RWPE2 (cell line): ENCODE data around the gene GCSH.
A peak's percentile ranks its signal among the peaks of the same experiment; 100 is the strongest.

Experiments used
- ATAC-seq: fragments of 200-7000 bp; cut with Tn5 transposase; 3 replicates; pipeline ENCODE4 v1.9.1; 2021; ENCODE audit warnings: low read depth
- DNase-seq: peaks from one replicate; pipeline ENCODE4 v3.0.0-alpha.2; 2020; ENCODE audit warnings: low spot score
- H3K27ac ChIP-seq: fragments of 450-650 bp; 2 replicates; pipeline ENCODE4 v1.5.1; 2017; ENCODE audit warnings: mild to moderate bottlenecking; ENCODE audit not compliant: poor library complexity, severe bottlenecking
- H3K27me3 ChIP-seq: fragments of 250-450 bp; sonication (Bioruptor Pico); 2 replicates; pipeline ENCODE4 v1.5.1; 2021; ENCODE audit warnings: mild to moderate bottlenecking, moderate library complexity; ENCODE audit not compliant: insufficient read depth, poor library complexity, severe bottlenecking
- H3K36me3 ChIP-seq: fragments of 250-450 bp; sonication (Bioruptor Pico); 2 replicates; pipeline ENCODE4 v1.5.1; 2020; ENCODE audit warnings: low read depth, mild to moderate bottlenecking, moderate library complexity
- H3K4me1 ChIP-seq: fragments of 250-450 bp; sonication (Bioruptor Pico); 2 replicates; pipeline ENCODE4 v1.5.1; 2021; ENCODE audit warnings: mild to moderate bottlenecking, moderate library complexity; ENCODE audit not compliant: insufficient read depth, poor library complexity, severe bottlenecking
- H3K4me3 ChIP-seq: fragments of 250-450 bp; sonication (Bioruptor Pico); 2 replicates; pipeline ENCODE4 v1.5.1; 2021; ENCODE audit warnings: mild to moderate bottlenecking, moderate library complexity; ENCODE audit not compliant: severe bottlenecking
- H3K9me3 ChIP-seq: fragments of 250-450 bp; sonication (Bioruptor Pico); 2 replicates; pipeline ENCODE4 v1.5.1; 2021; ENCODE audit warnings: mild to moderate bottlenecking, moderate library complexity; ENCODE audit not compliant: severe bottlenecking
- TF ChIP-seq, protein P1 (sequence below): fragments of 450-650 bp; IDR thresholded peaks from one replicate; pipeline ENCODE4 v1.5.1; 2017; ENCODE audit warnings: mild to moderate bottlenecking, moderate library complexity; ENCODE audit not compliant: poor library complexity, severe bottlenecking

Gene GCSH

DNA sequence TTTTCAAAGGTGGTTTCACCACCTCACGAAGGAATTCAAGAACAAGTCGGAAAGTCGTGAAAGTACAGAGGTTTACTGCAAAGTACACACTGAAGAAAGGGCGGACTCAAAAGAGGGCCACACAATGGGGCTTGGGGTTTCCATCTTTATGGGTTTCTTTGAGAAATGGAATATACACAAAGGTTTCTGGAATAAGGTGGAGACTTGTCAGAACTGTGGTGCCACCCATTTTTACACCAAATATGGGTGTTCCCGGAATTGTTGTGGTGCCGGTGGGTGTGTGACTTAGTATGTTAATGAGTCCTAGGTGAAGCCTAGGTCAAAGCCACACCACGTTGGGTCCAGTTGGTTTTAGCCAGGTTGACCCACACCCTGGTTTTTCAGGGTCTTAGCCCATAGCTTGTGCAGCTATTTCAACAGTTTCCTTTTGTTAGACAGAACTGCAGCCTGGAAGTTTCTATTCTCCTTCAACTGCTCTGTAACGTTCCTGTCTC, 567 bp upstream of the GCSH start:
- Histone ChIP-seq H3K4me1 (peaks cover 18% of the 10 kb centered on the region), H3K27ac (peak overlapping the region; percentile 15), H3K9me3 (no peaks in the 10 kb centered on the region), H3K36me3 (peaks cover 22% of the 10 kb centered on the region), H3K4me3 (peak overlapping the region; percentile 94), H3K27me3 (no peaks in the 10 kb centered on the region)
- TF ChIP-seq, protein P1, sequence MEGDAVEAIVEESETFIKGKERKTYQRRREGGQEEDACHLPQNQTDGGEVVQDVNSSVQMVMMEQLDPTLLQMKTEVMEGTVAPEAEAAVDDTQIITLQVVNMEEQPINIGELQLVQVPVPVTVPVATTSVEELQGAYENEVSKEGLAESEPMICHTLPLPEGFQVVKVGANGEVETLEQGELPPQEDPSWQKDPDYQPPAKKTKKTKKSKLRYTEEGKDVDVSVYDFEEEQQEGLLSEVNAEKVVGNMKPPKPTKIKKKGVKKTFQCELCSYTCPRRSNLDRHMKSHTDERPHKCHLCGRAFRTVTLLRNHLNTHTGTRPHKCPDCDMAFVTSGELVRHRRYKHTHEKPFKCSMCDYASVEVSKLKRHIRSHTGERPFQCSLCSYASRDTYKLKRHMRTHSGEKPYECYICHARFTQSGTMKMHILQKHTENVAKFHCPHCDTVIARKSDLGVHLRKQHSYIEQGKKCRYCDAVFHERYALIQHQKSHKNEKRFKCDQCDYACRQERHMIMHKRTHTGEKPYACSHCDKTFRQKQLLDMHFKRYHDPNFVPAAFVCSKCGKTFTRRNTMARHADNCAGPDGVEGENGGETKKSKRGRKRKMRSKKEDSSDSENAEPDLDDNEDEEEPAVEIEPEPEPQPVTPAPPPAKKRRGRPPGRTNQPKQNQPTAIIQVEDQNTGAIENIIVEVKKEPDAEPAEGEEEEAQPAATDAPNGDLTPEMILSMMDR = no peak
- ATAC-seq (no peak), DNase-seq (no peak)

DNA sequence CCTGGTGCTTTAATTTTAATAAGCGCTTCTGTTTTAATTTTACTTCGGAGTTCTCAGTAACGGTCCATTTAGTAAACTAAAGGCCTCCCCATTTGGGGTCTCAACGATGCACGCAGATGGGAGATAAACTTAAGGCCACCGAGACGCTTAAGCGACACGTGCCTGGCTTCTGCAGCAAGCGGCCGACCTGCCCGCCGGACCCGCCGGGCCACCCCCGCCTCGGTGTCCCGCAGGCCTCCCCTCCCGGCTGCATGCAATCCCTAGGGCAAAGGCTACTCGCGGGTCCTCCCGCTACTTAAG, 592 bp downstream of the GCSH start:
- H3K36me3 ChIP-seq = peaks cover 33% of the 10 kb centered on the region
- ATAC-seq (peak; percentile 11), DNase-seq (no peak)
- peaks cover 18% of the 10 kb centered on the region for H3K4me1 ChIP-seq
- TF ChIP-seq, protein P1 = no peak
- H3K4me3 ChIP-seq = peak overlapping the region; percentile 94
- H3K9me3 ChIP-seq = no peaks in the 10 kb centered on the region
- H3K27me3 ChIP-seq = no peaks in the 10 kb centered on the region
- peak overlapping the region; percentile 38 for H3K27ac ChIP-seq

DNA sequence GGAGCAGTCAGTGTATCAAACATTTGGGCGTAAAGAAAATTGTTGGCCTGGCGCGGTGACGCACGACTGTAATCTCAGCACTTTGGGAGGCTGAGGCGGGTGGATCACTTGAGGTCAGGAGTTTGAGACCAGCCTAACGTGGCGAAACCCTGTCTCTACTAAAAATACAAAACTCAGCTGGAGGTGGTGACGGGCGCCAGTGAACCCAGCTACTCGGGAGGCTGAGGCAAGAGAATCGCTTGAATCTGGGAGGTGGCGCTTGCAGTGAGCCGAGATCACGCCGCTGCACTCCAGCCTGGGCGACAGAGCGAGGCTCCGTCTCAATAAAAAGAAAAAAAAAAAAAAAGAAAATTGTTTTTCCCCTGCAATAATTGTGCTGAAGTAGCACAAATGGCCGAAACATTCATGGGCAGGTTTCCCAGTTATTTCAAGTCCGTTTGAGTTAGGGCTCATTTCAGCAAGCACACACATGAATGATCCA, 1.4 kb downstream of the GCSH start:
- H3K4me3 ChIP-seq = peak overlapping the region; percentile 94
- H3K9me3 ChIP-seq = no peaks in the 10 kb centered on the region
- no peak for ATAC-seq
- TF ChIP-seq, protein P1 = no peak
- DNase-seq = no peak
- no peaks in the 10 kb centered on the region for H3K27me3 ChIP-seq
- H3K4me1 ChIP-seq = peaks cover 18% of the 10 kb centered on the region
- H3K36me3 ChIP-seq = peaks cover 41% of the 10 kb centered on the region
- no peak overlapping the region for H3K27ac ChIP-seq

DNA sequence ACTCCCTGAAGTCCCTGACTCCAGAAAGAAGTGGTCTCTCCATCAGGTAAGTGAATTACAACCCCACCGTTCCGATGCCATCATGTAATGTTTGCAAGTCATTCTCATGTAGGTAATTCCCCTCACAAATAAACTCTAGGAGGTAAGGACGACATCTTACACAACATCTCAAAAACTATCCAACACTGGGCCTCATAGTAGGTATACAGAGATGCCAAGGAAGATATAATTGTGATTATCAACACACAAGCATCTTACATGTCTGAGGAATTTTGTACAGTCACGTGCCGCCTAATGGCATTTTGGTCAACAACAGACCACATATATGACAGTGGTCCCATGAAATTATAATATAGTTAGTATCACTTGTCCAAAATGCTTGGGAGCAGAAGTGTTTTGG, 7.4 kb downstream of the GCSH start:
- H3K9me3 ChIP-seq = no peaks in the 10 kb centered on the region
- TF ChIP-seq, protein P1 = no peak
- H3K27ac ChIP-seq = no peak overlapping the region
- H3K27me3 ChIP-seq = no peaks in the 10 kb centered on the region
- ATAC-seq (no peak), DNase-seq (no peak)
- no peak overlapping the region for H3K4me3 ChIP-seq
- peaks cover 83% of the 10 kb centered on the region for H3K36me3 ChIP-seq
- H3K4me1 ChIP-seq = peaks cover 8% of the 10 kb centered on the region

DNA sequence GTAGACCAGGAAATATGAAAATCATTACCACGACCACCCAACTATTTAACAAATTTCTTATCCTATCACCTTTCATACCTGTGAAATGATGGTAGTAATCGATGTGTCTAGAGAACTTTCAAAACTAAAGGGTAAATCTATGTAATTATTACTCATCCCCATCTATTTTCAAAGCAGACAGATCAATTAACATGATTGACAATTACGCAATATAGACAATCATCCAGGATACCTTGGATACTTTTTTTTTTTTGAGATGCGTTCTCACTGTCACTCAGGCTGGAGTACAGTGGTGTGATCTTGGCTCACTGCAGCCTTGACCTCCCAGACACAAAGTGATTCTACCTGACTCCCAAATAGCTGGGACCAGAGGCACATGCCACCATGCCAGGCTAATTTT, 15.2 kb downstream of the GCSH start:
- no peak for DNase-seq
- Histone ChIP-seq H3K4me1 (peaks cover 4% of the 10 kb centered on the region), H3K27ac (no peak overlapping the region), H3K4me3 (no peak overlapping the region), H3K9me3 (no peaks in the 10 kb centered on the region), H3K27me3 (no peaks in the 10 kb centered on the region), H3K36me3 (peaks cover 30% of the 10 kb centered on the region)
- no peak for ATAC-seq
- TF ChIP-seq, protein P1 = no peak
